ENCODE measurements around the gene TMEM143.

DNA sequence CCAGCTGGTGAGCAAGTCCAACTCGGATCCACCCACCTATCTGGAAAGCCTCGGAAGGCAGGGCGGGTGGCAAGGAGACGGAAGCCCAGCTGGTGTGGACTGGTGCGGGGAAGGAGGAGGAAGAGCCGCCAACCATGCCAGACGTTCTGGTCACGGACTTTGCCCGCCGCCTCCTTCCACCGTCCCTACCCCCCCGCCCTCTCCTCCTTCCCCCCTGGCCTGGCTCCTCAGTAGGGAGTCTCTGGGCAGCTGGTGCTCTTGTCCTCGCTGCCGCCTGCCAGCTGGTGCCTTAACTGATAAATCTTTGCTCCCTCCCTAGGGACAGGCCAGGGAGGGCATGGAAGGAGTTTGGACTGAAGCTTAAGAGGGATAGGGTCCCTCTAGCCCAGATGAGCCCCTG, 5.2 kb upstream of the TMEM143 start:
- TF ChIP-seq, protein P1, sequence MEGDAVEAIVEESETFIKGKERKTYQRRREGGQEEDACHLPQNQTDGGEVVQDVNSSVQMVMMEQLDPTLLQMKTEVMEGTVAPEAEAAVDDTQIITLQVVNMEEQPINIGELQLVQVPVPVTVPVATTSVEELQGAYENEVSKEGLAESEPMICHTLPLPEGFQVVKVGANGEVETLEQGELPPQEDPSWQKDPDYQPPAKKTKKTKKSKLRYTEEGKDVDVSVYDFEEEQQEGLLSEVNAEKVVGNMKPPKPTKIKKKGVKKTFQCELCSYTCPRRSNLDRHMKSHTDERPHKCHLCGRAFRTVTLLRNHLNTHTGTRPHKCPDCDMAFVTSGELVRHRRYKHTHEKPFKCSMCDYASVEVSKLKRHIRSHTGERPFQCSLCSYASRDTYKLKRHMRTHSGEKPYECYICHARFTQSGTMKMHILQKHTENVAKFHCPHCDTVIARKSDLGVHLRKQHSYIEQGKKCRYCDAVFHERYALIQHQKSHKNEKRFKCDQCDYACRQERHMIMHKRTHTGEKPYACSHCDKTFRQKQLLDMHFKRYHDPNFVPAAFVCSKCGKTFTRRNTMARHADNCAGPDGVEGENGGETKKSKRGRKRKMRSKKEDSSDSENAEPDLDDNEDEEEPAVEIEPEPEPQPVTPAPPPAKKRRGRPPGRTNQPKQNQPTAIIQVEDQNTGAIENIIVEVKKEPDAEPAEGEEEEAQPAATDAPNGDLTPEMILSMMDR (IDR thresholded peaks at IDR 0.05) = no peak
- no peak for TF ChIP-seq POLR2A (IDR thresholded peaks at IDR 0.05)

All from esophagus squamous epithelium (tissue), 4 donors.